IPS-NIHi7 (cell line): ENCODE measurements around the gene MACROH2A2.

Source experiments
- DNase-seq: peaks from one replicate; pipeline ENCODE4 v3.0.0; 2012; ENCODE audit warnings: mixed read lengths; ENCODE audit errors: extremely low spot score

Gene MACROH2A2

DNA sequence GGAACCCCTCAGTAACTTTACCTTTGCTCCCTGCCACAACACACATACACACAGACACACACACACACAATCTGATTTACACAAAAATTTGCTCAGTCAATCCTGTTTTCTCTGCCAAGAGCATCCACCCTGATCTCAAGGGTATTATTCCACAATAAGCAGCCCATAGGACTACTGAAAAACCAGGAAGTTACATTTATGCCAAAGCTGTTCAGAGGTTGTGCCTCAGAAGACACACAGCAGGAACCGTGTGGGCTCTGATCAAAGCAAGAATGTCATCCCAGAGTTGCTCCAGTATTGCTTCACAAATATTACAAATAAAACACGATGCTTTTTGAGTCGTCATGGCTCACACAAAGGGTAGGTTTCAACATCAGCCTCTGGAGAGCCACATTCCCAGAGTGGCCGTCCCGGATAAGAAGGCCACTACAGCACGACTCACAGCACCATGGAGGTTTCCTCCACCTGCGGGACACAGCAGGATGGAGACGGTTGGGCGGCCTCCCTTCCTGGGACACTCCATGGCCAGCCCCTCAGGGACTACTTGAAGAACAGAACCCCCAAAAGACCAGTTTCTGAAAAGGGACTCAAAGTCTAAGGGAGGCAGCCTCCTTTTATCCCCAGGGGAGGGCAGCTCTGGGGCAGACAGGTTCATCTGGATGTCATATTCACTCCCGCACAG is 78.4 kb downstream of the MACROH2A2 start:
- peak; percentile 5 for DNase-seq

DNA sequence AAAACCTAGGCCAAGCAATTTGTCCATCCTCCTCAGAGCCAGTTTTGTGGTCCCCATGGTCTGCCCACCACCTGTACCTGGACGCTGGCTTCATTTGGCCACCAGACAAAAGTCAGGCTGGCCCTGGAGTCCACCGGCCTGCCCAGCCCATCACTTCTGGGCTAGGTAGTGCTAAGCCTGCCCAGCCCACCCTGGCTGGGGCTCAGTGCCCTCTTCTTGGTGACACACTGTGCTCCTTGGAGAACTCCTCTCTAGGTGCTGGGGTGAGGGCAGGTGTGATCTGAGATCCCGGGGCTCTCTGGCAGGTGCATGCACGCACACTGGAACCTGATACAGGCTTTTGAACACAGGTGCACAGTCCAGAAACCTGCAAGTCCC is 78.9 kb downstream of the MACROH2A2 start:
- peak; percentile 2 for DNase-seq

DNA sequence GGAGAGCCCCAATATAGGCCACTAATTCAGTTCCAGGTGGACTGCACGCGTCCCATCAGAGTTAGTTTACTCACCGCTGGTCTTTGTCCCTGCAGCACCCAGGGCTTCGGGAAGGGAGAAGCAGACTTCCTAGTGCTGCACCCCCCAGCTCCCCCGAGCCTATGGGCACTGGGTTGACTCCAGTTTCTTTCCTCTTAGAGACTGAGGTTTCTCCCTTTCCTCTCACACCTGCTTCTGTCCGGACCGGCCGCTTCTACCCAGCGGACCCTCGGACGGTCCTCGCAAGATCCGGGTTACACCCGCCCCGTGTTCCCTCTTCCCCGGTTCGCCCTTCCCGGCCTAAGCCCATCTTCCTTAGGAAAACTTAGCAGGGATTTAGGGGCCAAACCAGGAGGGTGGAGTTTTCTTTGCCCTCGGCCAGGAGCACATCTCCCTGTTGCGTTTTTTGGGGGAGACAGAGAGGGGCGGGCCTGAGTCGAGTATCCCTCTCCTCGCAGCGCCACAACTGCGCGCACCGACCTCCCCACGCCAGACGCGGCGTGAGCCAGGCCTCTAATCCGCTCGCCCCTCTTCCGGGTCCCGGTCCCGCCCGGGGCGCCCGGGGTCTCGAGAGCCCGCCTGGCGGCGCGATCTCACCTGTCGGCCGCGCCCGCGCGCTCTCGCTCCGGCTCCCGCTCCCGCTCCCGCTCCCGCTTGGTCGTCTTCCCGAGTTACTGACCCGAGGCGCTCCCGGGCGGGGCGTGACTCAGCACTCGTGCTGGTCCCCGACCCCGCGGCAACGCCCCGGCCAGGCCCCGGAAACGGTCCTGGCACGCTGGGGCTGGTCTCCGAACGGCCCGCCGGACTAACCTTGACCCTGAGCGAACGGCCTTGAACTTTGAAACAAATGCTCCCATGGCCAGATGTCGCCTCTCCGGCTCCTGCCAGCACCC is 79.7 kb downstream of the MACROH2A2 start, which contains the start of gene AIFM2:
TSS of gene AIFM2 (minus strand) at position 728 of the 932 bp plus-strand sequence. CDS start 8,741 bp downstream, outside the sequence.
- peak; percentile 87 for DNase-seq

- no peak for DNase-seq
Measured at GRCh38 chr10:70135046-70135445, 82.4 kb downstream of the MACROH2A2 start.

DNA sequence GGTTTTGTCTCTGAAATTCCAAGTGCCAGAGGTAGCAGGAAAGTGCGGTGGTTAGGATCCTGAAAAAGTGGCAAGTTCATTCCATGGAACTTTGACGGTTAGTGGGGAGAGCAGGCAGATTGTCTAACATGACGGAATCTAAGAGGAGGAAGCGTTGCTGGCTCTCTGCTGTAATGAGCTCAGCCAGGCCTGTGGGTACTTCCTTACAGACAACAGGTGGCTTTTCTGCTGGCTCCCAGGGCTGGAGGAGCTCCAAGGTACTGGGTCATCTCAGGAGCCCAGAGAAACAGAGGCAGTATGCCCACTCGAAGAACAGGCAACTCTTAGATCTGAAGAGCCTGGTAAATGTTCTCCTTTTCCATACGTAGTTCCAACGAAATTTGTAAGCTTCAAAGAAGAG is 83.0 kb downstream of the MACROH2A2 start:
- DNase-seq: no peak

GRCh38 chr10:70137135-70137534 is 84.5 kb downstream of the MACROH2A2 start:
- no peak for DNase-seq

- DNase-seq: no peak
Measured at GRCh38 chr10:70137927-70138883, 85.6 kb downstream of the MACROH2A2 start.

GRCh38 chr10:70139151-70139996 is 86.7 kb downstream of the MACROH2A2 start:
- DNase-seq: no peak

DNA sequence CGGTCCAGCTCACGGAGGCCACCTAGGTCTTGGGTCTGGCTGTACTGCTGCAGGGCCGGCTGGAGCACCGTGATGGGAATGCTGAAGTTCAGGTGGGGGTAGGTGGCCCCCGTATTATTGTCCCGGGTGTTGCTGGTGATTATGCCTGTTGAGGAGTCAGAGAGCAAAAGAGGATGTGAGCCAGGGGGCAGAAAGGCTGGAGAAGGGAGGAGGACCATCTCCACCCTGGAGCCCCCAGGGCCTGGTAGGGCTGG is 87.3 kb downstream of the MACROH2A2 start:
- DNase-seq: no peak

DNA sequence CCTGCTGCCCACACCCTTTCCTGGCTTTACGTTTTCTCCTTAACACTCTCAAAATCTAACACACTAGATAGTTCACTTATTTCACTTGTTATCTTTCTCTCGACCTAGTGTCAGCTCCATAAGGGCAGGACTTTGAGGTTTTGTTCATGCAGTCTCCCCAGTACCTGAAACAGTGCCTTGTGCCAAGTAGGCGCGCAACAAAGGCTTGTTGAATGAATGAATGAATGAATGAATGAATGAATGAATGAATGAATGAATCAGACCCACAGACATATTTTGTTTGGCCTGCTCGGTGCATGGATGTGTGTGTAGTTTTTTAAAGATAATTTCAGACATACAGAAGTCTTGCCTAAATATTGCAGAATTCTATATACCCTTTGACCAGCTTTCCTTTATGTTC is 87.7 kb downstream of the MACROH2A2 start:
- DNase-seq: no peak

GRCh38 chr10:70142555-70142954 is 89.9 kb downstream of the MACROH2A2 start:
- no peak for DNase-seq

- no peak for DNase-seq
Measured at GRCh38 chr10:70144372-70145110, 91.9 kb downstream of the MACROH2A2 start.

GRCh38 chr10:70145166-70145665 is 92.6 kb downstream of the MACROH2A2 start:
- no peak for DNase-seq

- peak; percentile 59 for DNase-seq
Measured at GRCh38 chr10:70145666-70146488, 93.2 kb downstream of the MACROH2A2 start.

GRCh38 chr10:70146489-70147258 is 94.0 kb downstream of the MACROH2A2 start, which contains the start of gene TYSND1:
Gene TYSND1, minus strand, starts transcription at chr10:70146700. Its CDS starts 114 bp downstream, at chr10:70146586.
- peak; percentile 99 for DNase-seq

DNA sequence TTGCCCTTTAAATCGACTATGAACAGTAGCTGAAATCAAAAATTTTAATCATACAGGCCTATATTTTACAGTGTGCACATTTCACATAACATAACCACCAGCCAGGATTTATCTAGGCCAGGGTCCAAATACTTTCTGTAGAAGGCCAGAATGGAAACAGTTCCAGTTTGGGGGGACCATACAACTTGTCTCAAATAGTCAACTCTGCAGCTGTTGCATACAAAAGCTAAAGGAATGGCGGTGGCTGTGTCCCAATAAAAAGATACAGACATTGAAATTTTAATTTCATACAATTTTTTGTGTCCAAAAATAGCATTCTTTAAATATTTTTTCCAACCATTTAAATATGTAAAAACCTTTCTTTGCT is 94.6 kb downstream of the MACROH2A2 start:
- no peak for DNase-seq

- DNase-seq: no peak
Measured at GRCh38 chr10:70148516-70148915, 95.9 kb downstream of the MACROH2A2 start.

DNA sequence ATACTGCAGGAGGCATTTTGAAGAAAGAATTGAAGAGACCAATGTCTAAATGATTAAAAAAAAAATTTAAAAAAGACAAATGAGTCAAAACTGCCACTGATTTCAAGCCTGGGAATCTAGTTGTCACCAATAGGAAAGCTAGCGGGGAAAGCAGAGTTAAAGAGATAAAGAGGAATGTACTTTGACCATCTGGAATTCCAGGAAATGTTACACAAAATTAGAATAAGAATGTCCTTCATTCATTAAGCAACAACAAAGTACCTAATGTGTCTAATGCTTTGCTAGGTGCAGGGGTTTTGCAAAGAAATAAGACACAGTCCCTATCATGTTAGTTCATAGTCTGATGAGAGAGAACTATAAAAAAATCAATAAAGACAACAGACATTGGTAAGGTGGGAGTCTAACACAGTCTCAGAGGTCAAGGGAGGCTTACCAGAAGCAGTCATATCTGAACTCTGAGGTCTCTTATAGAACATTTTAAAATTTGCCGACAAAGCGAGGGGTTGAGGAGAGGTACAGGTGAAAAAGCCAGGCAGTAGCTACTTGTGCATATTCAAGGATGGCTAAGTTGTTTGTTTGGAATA is 102.7 kb downstream of the MACROH2A2 start:
- no peak for DNase-seq
